ENCODE data around the gene BRINP1.

BRINP1 gene

GRCh38 chr9:119307471-119307870 lies 61.8 kb downstream of the BRINP1 start:
- no peak overlapping the region for H3K9ac ChIP-seq (ENCODE audit: low read depth in 1 of 2, low read length in 2 of 2)
- no peaks in the 10 kb centered on the region for H3K9me3 ChIP-seq (ENCODE audit: control insufficient read depth in 2 of 2, low read length in 2 of 2)
- H3K4me3 ChIP-seq (ENCODE audit: low read length in 2 of 2): no peak overlapping the region
- H3K27ac ChIP-seq (ENCODE audit: low read depth in 2 of 2, low read length in 2 of 2): no peak overlapping the region
- no peaks in the 10 kb centered on the region for H3K4me1 ChIP-seq (ENCODE audit: control insufficient read depth in 2 of 2, insufficient read depth in 2 of 2, low read length in 2 of 2)
- H3K36me3 ChIP-seq (ENCODE audit: control insufficient read depth in 2 of 2, insufficient read depth in 2 of 2, low read length in 2 of 2): no peaks in the 10 kb centered on the region
- no peaks in the 10 kb centered on the region for H3K27me3 ChIP-seq (ENCODE audit: control insufficient read depth in 2 of 2, insufficient read depth in 2 of 2, low read length in 2 of 2)

DNA sequence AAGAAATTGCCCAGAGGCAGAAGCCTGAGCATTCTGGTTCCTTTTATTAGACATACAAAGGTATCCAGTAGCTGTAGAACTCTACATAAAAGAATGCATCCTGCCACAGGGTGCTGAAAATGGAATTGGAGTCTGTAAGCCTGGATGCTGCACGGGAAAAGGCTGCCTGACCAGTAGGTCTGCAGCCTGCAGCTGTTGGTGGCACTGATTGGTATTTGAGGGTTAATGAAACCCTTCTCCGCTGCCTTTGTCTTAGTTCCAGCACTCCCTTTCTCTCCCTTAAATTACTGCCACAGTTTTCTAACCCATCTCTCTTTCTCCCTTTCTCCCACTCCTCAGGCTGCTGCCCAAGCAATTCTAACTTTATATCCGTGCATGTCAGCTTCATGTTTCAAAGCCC lies 64.7 kb downstream of the BRINP1 start:
- H3K4me3 ChIP-seq (ENCODE audit: low read length in 2 of 2): no peak overlapping the region
- H3K27ac ChIP-seq (ENCODE audit: low read depth in 2 of 2, low read length in 2 of 2): no peak overlapping the region
- no peaks in the 10 kb centered on the region for H3K36me3 ChIP-seq (ENCODE audit: control insufficient read depth in 2 of 2, insufficient read depth in 2 of 2, low read length in 2 of 2)
- no peak overlapping the region for H3K9ac ChIP-seq (ENCODE audit: low read depth in 1 of 2, low read length in 2 of 2)
- H3K4me1 ChIP-seq (ENCODE audit: control insufficient read depth in 2 of 2, insufficient read depth in 2 of 2, low read length in 2 of 2): no peaks in the 10 kb centered on the region
- H3K27me3 ChIP-seq (ENCODE audit: control insufficient read depth in 2 of 2, insufficient read depth in 2 of 2, low read length in 2 of 2): no peaks in the 10 kb centered on the region
- H3K9me3 ChIP-seq (ENCODE audit: control insufficient read depth in 2 of 2, low read length in 2 of 2): no peaks in the 10 kb centered on the region

DNA sequence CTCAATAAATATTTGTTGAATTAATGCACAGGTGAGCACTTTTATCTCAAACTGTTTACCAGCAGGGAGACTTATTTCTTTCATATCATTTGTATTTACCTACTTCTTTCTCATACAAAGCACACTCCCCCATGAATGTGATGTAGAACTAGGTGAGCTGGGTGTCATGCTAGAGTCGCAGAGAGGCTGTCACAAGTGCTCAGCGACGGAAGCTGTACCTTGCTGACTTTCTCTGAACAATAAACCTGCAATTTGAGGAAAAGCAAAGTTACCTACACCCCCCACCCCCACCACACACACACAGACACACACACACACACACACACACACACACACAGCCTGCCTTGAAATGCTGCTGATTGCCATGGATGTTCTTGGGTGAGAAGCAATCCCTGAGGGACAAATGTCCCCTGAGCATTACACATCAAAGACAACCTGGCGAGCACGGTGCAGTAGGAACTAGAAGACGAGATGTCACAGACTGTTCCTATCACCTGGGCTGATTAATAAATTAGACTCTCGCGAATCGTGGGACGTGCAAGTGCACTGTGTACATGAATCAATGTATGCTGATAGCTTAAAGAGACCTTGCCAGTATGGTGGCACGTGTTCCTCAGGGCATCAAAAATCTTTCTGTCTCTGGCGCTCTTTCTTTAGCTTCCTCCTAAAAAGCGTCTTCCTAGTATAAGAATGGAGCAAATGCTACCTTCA lies 66.1 kb downstream of the BRINP1 start:
- Histone ChIP-seq H3K27ac (ENCODE audit: low read depth in 2 of 2, low read length in 2 of 2) (no peak overlapping the region), H3K27me3 (ENCODE audit: control insufficient read depth in 2 of 2, insufficient read depth in 2 of 2, low read length in 2 of 2) (no peaks in the 10 kb centered on the region), H3K9me3 (ENCODE audit: control insufficient read depth in 2 of 2, low read length in 2 of 2) (no peaks in the 10 kb centered on the region), H3K36me3 (ENCODE audit: control insufficient read depth in 2 of 2, insufficient read depth in 2 of 2, low read length in 2 of 2) (no peaks in the 10 kb centered on the region), H3K4me1 (ENCODE audit: control insufficient read depth in 2 of 2, insufficient read depth in 2 of 2, low read length in 2 of 2) (no peaks in the 10 kb centered on the region), H3K9ac (ENCODE audit: low read depth in 1 of 2, low read length in 2 of 2) (no peak overlapping the region), H3K4me3 (ENCODE audit: low read length in 2 of 2) (no peak overlapping the region)

DNA sequence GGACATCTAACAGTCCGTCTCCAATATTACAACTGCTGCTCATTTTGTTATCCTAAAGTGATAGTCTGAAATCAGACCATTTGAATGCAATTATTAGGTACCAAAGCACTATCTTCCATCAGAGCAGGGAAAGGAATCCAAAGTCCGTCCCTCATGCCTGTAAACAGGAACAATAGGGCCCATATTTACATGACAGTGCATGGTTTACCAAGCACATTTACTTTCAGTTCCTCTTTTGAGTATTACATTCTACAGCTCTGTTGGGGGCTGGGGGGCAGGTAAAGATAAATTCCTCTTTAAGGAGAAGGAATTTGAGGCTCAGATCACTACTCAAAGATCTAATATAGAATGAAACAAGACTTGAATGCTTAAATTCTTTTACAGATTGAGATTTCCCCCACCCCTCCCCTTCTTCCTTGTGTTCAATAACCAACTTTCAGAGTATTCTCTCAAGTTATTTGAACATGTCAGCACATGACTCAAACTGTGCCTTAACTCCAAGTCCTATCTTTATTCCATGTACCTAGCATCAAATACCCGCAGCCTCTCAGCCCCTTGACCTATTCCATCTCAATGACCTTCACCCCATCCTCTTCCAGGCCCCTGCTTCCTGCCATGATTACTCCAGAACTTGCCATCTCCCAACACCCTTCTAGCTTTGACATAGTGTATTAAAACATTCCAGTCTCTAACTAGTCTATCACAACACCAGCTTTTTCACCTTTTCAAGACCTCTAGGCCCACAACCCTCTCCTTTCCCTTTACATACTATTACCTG lies 71.0 kb downstream of the BRINP1 start:
- no peaks in the 10 kb centered on the region for H3K9me3 ChIP-seq (ENCODE audit: control insufficient read depth in 2 of 2, low read length in 2 of 2)
- no peak overlapping the region for H3K4me3 ChIP-seq (ENCODE audit: low read length in 2 of 2)
- no peak overlapping the region for H3K27ac ChIP-seq (ENCODE audit: low read depth in 2 of 2, low read length in 2 of 2)
- no peaks in the 10 kb centered on the region for H3K36me3 ChIP-seq (ENCODE audit: control insufficient read depth in 2 of 2, insufficient read depth in 2 of 2, low read length in 2 of 2)
- no peaks in the 10 kb centered on the region for H3K27me3 ChIP-seq (ENCODE audit: control insufficient read depth in 2 of 2, insufficient read depth in 2 of 2, low read length in 2 of 2)
- no peaks in the 10 kb centered on the region for H3K4me1 ChIP-seq (ENCODE audit: control insufficient read depth in 2 of 2, insufficient read depth in 2 of 2, low read length in 2 of 2)
- no peak overlapping the region for H3K9ac ChIP-seq (ENCODE audit: low read depth in 1 of 2, low read length in 2 of 2)

DNA sequence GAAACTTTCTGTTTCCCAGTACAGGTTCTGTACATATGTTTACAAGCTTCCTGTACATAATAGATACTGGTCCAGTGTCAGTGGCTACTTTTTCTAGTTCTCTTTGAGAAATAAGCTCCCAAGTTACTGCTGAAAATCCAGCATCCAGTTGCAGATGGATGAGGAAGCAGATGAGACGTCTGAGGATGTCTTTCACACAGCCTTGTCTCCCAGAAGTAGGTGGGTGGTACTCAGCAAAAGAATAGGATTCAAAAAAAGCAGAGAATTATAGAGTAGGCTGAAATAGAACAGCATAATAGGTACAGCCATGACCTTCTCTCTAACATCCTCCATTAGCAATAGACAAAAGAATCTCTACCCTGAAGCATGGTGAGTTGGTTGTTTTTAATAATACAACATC lies 77.7 kb downstream of the BRINP1 start:
- H3K27ac ChIP-seq (ENCODE audit: low read depth in 2 of 2, low read length in 2 of 2): no peak overlapping the region
- H3K9me3 ChIP-seq (ENCODE audit: control insufficient read depth in 2 of 2, low read length in 2 of 2): no peaks in the 10 kb centered on the region
- H3K4me3 ChIP-seq (ENCODE audit: low read length in 2 of 2): no peak overlapping the region
- no peaks in the 10 kb centered on the region for H3K36me3 ChIP-seq (ENCODE audit: control insufficient read depth in 2 of 2, insufficient read depth in 2 of 2, low read length in 2 of 2)
- H3K9ac ChIP-seq (ENCODE audit: low read depth in 1 of 2, low read length in 2 of 2): no peak overlapping the region
- no peaks in the 10 kb centered on the region for H3K27me3 ChIP-seq (ENCODE audit: control insufficient read depth in 2 of 2, insufficient read depth in 2 of 2, low read length in 2 of 2)
- no peaks in the 10 kb centered on the region for H3K4me1 ChIP-seq (ENCODE audit: control insufficient read depth in 2 of 2, insufficient read depth in 2 of 2, low read length in 2 of 2)

DNA sequence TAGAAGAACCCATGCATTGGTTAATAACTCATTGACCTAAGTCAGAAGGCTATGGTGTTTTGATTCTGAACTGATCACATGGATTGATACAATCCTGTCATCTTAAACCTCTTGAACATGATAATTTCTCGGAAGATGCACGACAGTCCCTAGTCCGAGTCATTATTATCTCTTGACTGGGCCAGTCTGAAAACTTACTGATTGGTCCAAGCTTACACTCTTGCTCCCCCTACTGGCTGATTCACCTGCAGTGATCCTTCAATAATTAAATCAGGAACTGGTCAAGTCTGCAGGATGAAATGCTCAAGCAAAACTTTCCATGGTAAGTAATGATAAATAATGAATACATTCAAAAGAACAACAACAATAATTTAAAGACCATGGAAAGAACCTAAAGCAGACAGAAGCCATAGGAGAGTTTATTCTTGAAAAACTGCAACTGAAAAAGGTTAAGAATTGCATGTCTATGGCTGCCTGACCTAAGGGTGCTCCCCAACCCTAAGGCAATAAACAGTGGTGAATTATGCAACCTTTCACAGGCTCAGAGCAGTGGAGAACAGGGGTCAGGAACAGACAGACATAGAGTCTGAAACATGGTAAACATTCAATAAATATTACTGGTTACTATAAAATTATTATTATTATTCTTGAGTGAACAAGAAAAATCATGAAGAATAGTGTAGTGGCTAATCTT lies 79.3 kb downstream of the BRINP1 start:
- H3K36me3 ChIP-seq (ENCODE audit: control insufficient read depth in 2 of 2, insufficient read depth in 2 of 2, low read length in 2 of 2): no peaks in the 10 kb centered on the region

GRCh38 chr9:119284587-119285337 lies 84.5 kb downstream of the BRINP1 start:
- H3K36me3 ChIP-seq (ENCODE audit: control insufficient read depth in 2 of 2, insufficient read depth in 2 of 2, low read length in 2 of 2): no peaks in the 10 kb centered on the region

More for the DNA sequence above, 79.3 kb downstream of the BRINP1 start:
- Histone ChIP-seq H3K4me1 (ENCODE audit: control insufficient read depth in 2 of 2, insufficient read depth in 2 of 2, low read length in 2 of 2) (no peaks in the 10 kb centered on the region), H3K4me3 (ENCODE audit: low read length in 2 of 2) (no peak overlapping the region), H3K27ac (ENCODE audit: low read depth in 2 of 2, low read length in 2 of 2) (no peak overlapping the region), H3K27me3 (ENCODE audit: control insufficient read depth in 2 of 2, insufficient read depth in 2 of 2, low read length in 2 of 2) (no peaks in the 10 kb centered on the region), H3K9me3 (ENCODE audit: control insufficient read depth in 2 of 2, low read length in 2 of 2) (no peaks in the 10 kb centered on the region), H3K9ac (ENCODE audit: low read depth in 1 of 2, low read length in 2 of 2) (no peak overlapping the region)

GRCh38 chr9:119284118-119284517 lies 85.1 kb downstream of the BRINP1 start:
- Histone ChIP-seq H3K27me3 (ENCODE audit: control insufficient read depth in 2 of 2, insufficient read depth in 2 of 2, low read length in 2 of 2) (no peaks in the 10 kb centered on the region), H3K36me3 (ENCODE audit: control insufficient read depth in 2 of 2, insufficient read depth in 2 of 2, low read length in 2 of 2) (no peaks in the 10 kb centered on the region), H3K27ac (ENCODE audit: low read depth in 2 of 2, low read length in 2 of 2) (no peak overlapping the region), H3K9me3 (ENCODE audit: control insufficient read depth in 2 of 2, low read length in 2 of 2) (no peaks in the 10 kb centered on the region), H3K4me3 (ENCODE audit: low read length in 2 of 2) (no peak overlapping the region), H3K9ac (ENCODE audit: low read depth in 1 of 2, low read length in 2 of 2) (no peak overlapping the region), H3K4me1 (ENCODE audit: control insufficient read depth in 2 of 2, insufficient read depth in 2 of 2, low read length in 2 of 2) (no peaks in the 10 kb centered on the region)

More at GRCh38 chr9:119284587-119285337, 84.5 kb downstream of the BRINP1 start:
- Histone ChIP-seq H3K4me3 (ENCODE audit: low read length in 2 of 2) (no peak overlapping the region), H3K9me3 (ENCODE audit: control insufficient read depth in 2 of 2, low read length in 2 of 2) (no peaks in the 10 kb centered on the region), H3K27me3 (ENCODE audit: control insufficient read depth in 2 of 2, insufficient read depth in 2 of 2, low read length in 2 of 2) (no peaks in the 10 kb centered on the region), H3K9ac (ENCODE audit: low read depth in 1 of 2, low read length in 2 of 2) (no peak overlapping the region), H3K27ac (ENCODE audit: low read depth in 2 of 2, low read length in 2 of 2) (no peak overlapping the region), H3K4me1 (ENCODE audit: control insufficient read depth in 2 of 2, insufficient read depth in 2 of 2, low read length in 2 of 2) (no peaks in the 10 kb centered on the region)

GRCh38 chr9:119283078-119283794 lies 86.0 kb downstream of the BRINP1 start:
- Histone ChIP-seq H3K9me3 (ENCODE audit: control insufficient read depth in 2 of 2, low read length in 2 of 2) (no peaks in the 10 kb centered on the region), H3K27ac (ENCODE audit: low read depth in 2 of 2, low read length in 2 of 2) (no peak overlapping the region), H3K9ac (ENCODE audit: low read depth in 1 of 2, low read length in 2 of 2) (no peak overlapping the region), H3K36me3 (ENCODE audit: control insufficient read depth in 2 of 2, insufficient read depth in 2 of 2, low read length in 2 of 2) (no peaks in the 10 kb centered on the region), H3K27me3 (ENCODE audit: control insufficient read depth in 2 of 2, insufficient read depth in 2 of 2, low read length in 2 of 2) (no peaks in the 10 kb centered on the region), H3K4me3 (ENCODE audit: low read length in 2 of 2) (no peak overlapping the region), H3K4me1 (ENCODE audit: control insufficient read depth in 2 of 2, insufficient read depth in 2 of 2, low read length in 2 of 2) (no peaks in the 10 kb centered on the region)

Data from mucosa of rectum (tissue), 2 donors.